Small intestine (tissue), 7 donors: ENCODE results near the gene SERAC1. TPM values are rescaled to one million over a fixed set of nuclear protein-coding genes. Genes with fewer than 3 reads are reported as not detected.
A peak's percentile ranks its signal among the peaks of the same experiment; 100 is the strongest.

ENCODE experiments used
- DNase-seq, 2 donors: peaks; one replicate each; pipeline versions ENCODE4 v3.0.0 to v3.0.0-alpha.2; 2013
- FAIRE-seq: peaks from 2 replicates; lab custom pipeline; 2012; peaks lifted over from hg19 to GRCh38; lab: Jason Lieb, UNC
- H3K27ac ChIP-seq, 3 donors: one replicate each; pipeline ENCODE4 v1.5.1; 2013; ENCODE audit warnings: low read length in 2 of 3, mild to moderate bottlenecking in 2 of 3, control low read depth in 1 of 3, inconsistent platforms in 1 of 3, low read depth in 1 of 3, moderate library complexity in 1 of 3
- H3K27me3 ChIP-seq, 3 donors: one replicate each; pipeline ENCODE4 v1.6.1; 2013; ENCODE audit warnings: low read length in 3 of 3, inconsistent platforms in 1 of 3; ENCODE audit not compliant: control insufficient read depth in 3 of 3, insufficient read depth in 3 of 3
- H3K36me3 ChIP-seq, 3 donors: one replicate each; pipeline ENCODE4 v1.6.1; 2013; ENCODE audit warnings: low read length in 3 of 3, inconsistent platforms in 1 of 3, low read depth in 1 of 3, mild to moderate bottlenecking in 1 of 3, moderate library complexity in 1 of 3; ENCODE audit not compliant: control insufficient read depth in 3 of 3, insufficient read depth in 2 of 3
- H3K4me1 ChIP-seq, 3 donors: one replicate each; pipeline ENCODE4 v1.6.1; 2013; ENCODE audit warnings: low read length in 2 of 3, inconsistent platforms in 1 of 3, low read depth in 1 of 3, mild to moderate bottlenecking in 1 of 3, moderate library complexity in 1 of 3; ENCODE audit not compliant: control insufficient read depth in 3 of 3, insufficient read depth in 2 of 3
- H3K4me3 ChIP-seq, 3 donors: one replicate each; pipeline ENCODE4 v1.5.1; 2013; ENCODE audit warnings: low read length in 3 of 3, control low read depth in 1 of 3, inconsistent platforms in 1 of 3, low read depth in 1 of 3, mild to moderate bottlenecking in 1 of 3, moderate library complexity in 1 of 3
- H3K9me3 ChIP-seq, 2 donors: one replicate each; pipeline ENCODE4 v1.6.1; 2013; ENCODE audit warnings: low read depth in 1 of 2, low read length in 1 of 2; ENCODE audit not compliant: control insufficient read depth in 2 of 2, insufficient read depth in 1 of 2
- WGBS, 3 donors: extraction: QIAGEN DNeasy Blood & Tissue Kit; methylation state at CpG; one replicate each; pipeline ENCODE4 v1.1.7; 2013; 5-methylcytosine and 5-hydroxymethylcytosine counted together
- polyA plus RNA-seq, 4 donors: library from polyadenylated mRNA; stranded (reverse) in 3 of 4; unstranded in 1 of 4; fragments of 200-250 nt in 3 of 4; fragments of 120-200 nt in 1 of 4; gene quantifications; one replicate each; pipeline versions ENCODE4 v1.2.1 to v1.2.3, GENCODE V29; 2013
- donor health status: healthy with polysubstance abuse.
- donor health status: control.
- donor health status: control.
- donor health status: Bipolar disorder and iron deficiency.
- donor health status: healthy.

The SERAC1 gene
- polyA plus RNA-seq, 4 donors: 3.7 to 6.5 (median 4.9) TPM

GRCh38 chr6:158067436-158068015, 100.5 kb downstream of the SERAC1 start:
- Histone ChIP-seq H3K27ac (no peak overlapping the region), H3K27me3 (no peaks in the 10 kb centered on the region), H3K4me1 (peaks cover 0 to 10% (median 0%) of the 10 kb centered on the region in 3 donors), H3K9me3 (no peaks in the 10 kb centered on the region), H3K4me3 (no peak overlapping the region), H3K36me3 (peaks cover 0 to 87% (median 9%) of the 10 kb centered on the region in 3 donors)
- 87 to 90% (median 89%) methylated on average over 10 of the region's 10 CpGs for WGBS, 3 donors
- FAIRE-seq (no peak), DNase-seq (no peak)

GRCh38 chr6:158066136-158066781, 101.8 kb downstream of the SERAC1 start:
- no peaks in the 10 kb centered on the region for H3K27me3 ChIP-seq
- H3K9me3 ChIP-seq: no peaks in the 10 kb centered on the region
- peaks cover 0 to 10% (median 0%) of the 10 kb centered on the region in 3 donors for H3K4me1 ChIP-seq
- DNase-seq: no peak
- H3K27ac ChIP-seq: no peak overlapping the region
- peaks cover 0 to 88% (median 9%) of the 10 kb centered on the region in 3 donors for H3K36me3 ChIP-seq
- 92 to 93% (median 92%) methylated on average over 23 of the region's 23 CpGs for WGBS, 3 donors
- H3K4me3 ChIP-seq: no peak overlapping the region
- FAIRE-seq: no peak

- peaks cover 0 to 86% (median 9%) of the 10 kb centered on the region in 3 donors for H3K36me3 ChIP-seq
- 90 to 92% (median 91%) methylated on average over 22 to 24 of the region's 24 CpGs for WGBS, 3 donors
- no peak overlapping the region for H3K4me3 ChIP-seq
- no peak for DNase-seq
- no peak overlapping the region for H3K27ac ChIP-seq
- no peak for FAIRE-seq
- H3K27me3 ChIP-seq: no peaks in the 10 kb centered on the region
- H3K4me1 ChIP-seq: peaks cover 0 to 19% (median 10%) of the 10 kb centered on the region in 3 donors
- H3K9me3 ChIP-seq: no peaks in the 10 kb centered on the region
Measured at GRCh38 chr6:158064725-158065251, 103.3 kb downstream of the SERAC1 start.

- H3K27me3 ChIP-seq: no peaks in the 10 kb centered on the region
- 95 to 99% (median 97%) methylated on average over 11 of the region's 11 CpGs for WGBS, 3 donors
- peaks cover 0 to 88% (median 9%) of the 10 kb centered on the region in 3 donors for H3K36me3 ChIP-seq
- FAIRE-seq: no peak
- peaks cover 0 to 12% (median 10%) of the 10 kb centered on the region in 3 donors for H3K4me1 ChIP-seq
- H3K27ac ChIP-seq: no peak overlapping the region
- no peak for DNase-seq
- no peaks in the 10 kb centered on the region for H3K9me3 ChIP-seq
- no peak overlapping the region for H3K4me3 ChIP-seq
Measured at GRCh38 chr6:158063736-158064135, 104.3 kb downstream of the SERAC1 start.

GRCh38 chr6:158061709-158062461, 106.2 kb downstream of the SERAC1 start:
- H3K27me3 ChIP-seq: no peaks in the 10 kb centered on the region
- DNase-seq: no peak
- H3K9me3 ChIP-seq: no peaks in the 10 kb centered on the region
- 94 to 95% (median 94%) methylated on average over 29 of the region's 29 CpGs for WGBS, 3 donors
- peaks cover 0 to 81% (median 12%) of the 10 kb centered on the region in 3 donors for H3K36me3 ChIP-seq
- H3K4me3 ChIP-seq: no peak overlapping the region
- no peak overlapping the region for H3K27ac ChIP-seq
- no peak for FAIRE-seq
- H3K4me1 ChIP-seq: peaks cover 0 to 10% (median 9%) of the 10 kb centered on the region in 3 donors

GRCh38 chr6:158061361-158061708, 106.7 kb downstream of the SERAC1 start:
- DNase-seq (no peak), FAIRE-seq (no peak)
- H3K9me3 ChIP-seq: no peaks in the 10 kb centered on the region
- peak overlapping the region in 1 of 3 donors; percentile 80 for H3K27ac ChIP-seq
- no peaks in the 10 kb centered on the region for H3K27me3 ChIP-seq
- peaks cover 0 to 82% (median 14%) of the 10 kb centered on the region in 3 donors for H3K36me3 ChIP-seq
- peaks cover 0 to 10% (median 9%) of the 10 kb centered on the region in 3 donors for H3K4me1 ChIP-seq
- 88 to 92% (median 90%) methylated on average over 5 of the region's 5 CpGs for WGBS, 3 donors
- H3K4me3 ChIP-seq: no peak overlapping the region

- peak overlapping the region in 2 of 3 donors; percentile 8 to 80 for H3K27ac ChIP-seq
- H3K4me1 ChIP-seq: peaks cover 0 to 10% (median 9%) of the 10 kb centered on the region in 3 donors
- FAIRE-seq (no peak), DNase-seq (peak; percentile 22 to 60)
- no peaks in the 10 kb centered on the region for H3K9me3 ChIP-seq
- H3K27me3 ChIP-seq: no peaks in the 10 kb centered on the region
- WGBS, 3 donors: 57 to 75% (median 68%) methylated on average over 11 of the region's 11 CpGs
- peaks cover 0 to 78% (median 12%) of the 10 kb centered on the region in 3 donors for H3K36me3 ChIP-seq
- no peak overlapping the region for H3K4me3 ChIP-seq
Measured at GRCh38 chr6:158060455-158061360, 107.4 kb downstream of the SERAC1 start.
